ENCODE data around the gene URAD. TPM values are rescaled to one million over a fixed set of nuclear protein-coding genes. Genes with fewer than 3 reads are reported as not detected.
A peak's percentile ranks its signal among the peaks of the same experiment; 100 is the strongest.

Gene URAD
- total RNA-seq, 4 donors from 2014 or later, result not detected

DNA sequence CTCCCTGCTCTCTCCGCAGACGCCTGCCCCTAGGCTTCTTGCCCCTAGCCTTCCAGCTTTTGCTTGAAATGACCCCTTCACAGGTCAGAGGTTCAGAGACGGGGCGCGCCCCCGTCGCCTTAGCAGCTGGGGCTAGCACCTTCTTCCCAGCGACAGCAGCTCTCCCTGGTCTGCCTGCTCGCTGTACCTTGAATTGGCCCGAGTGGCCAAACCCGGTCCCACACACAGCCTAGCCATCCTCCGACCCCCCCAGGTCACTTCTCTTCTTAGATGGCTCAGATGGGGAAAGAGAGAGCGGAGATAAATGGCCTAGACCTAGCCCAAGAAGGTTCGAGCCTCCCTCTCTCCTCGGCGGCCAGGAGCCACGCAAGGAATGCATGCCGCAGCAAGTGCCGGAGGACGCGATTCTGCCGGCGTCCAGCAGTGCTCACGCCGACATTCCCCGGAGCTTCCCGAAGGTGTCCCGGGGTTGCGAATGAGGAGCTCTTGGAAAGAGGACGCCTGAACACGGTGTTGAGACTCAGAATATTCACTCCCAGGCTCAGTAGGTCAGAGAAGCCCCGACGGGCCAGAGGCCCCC, 20.7 kb downstream of the URAD start:
- DNase-seq (ENCODE audit: low spot score in 2 of 2), result peak in 1 of 2 donors; percentile 43
- intact Hi-C loops (cut with DNase I; ENCODE audit: low total_unique reads), result loop anchor here (10.0 kb wide), 1 partner anchor 1287 kb away; no protein-coding TSS in a partner anchor
- no peak for TF ChIP-seq POLR2A (IDR thresholded peaks at IDR 0.05)
- TF ChIP-seq, protein P1, sequence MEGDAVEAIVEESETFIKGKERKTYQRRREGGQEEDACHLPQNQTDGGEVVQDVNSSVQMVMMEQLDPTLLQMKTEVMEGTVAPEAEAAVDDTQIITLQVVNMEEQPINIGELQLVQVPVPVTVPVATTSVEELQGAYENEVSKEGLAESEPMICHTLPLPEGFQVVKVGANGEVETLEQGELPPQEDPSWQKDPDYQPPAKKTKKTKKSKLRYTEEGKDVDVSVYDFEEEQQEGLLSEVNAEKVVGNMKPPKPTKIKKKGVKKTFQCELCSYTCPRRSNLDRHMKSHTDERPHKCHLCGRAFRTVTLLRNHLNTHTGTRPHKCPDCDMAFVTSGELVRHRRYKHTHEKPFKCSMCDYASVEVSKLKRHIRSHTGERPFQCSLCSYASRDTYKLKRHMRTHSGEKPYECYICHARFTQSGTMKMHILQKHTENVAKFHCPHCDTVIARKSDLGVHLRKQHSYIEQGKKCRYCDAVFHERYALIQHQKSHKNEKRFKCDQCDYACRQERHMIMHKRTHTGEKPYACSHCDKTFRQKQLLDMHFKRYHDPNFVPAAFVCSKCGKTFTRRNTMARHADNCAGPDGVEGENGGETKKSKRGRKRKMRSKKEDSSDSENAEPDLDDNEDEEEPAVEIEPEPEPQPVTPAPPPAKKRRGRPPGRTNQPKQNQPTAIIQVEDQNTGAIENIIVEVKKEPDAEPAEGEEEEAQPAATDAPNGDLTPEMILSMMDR (IDR thresholded peaks at IDR 0.05), result no peak
- 3 to 4% methylated on average over 33 of the region's 33 CpGs for WGBS, 2 donors
- no peak overlapping the region for H3K4me3 ChIP-seq (ENCODE audit: low read depth, poor library complexity, severe bottlenecking)

DNA sequence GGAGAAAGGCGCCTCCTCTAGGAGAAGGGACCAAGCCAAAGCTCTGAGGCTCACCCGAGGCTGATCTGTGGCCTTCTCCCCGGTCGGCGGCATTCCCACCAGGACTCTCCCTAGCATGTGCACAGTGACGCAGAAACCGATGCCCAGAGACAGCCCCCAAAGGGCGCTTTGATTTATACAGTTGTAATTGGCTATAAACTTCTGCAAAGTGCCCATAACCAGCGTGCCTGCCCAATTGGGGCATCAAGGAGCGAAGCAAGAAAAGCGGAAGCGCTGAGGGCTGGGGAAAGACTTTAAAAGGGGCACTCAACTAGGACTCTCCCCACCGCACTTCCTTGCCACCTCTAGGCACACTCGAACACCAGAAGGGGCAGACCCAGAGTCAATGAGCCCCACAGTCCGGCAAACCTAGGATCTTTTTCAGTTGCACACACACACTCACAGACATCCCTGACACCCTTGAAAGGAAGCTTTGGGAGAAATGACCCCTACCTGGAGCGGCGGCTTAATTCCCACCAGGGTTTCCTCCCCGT, 21.2 kb downstream of the URAD start:
- 5 to 7% methylated on average over 17 to 18 of the region's 18 CpGs for WGBS, 2 donors
- H3K4me3 ChIP-seq (ENCODE audit: low read depth, poor library complexity, severe bottlenecking), result no peak overlapping the region
- TF ChIP-seq POLR2A (IDR thresholded peaks at IDR 0.05), result no peak
- TF ChIP-seq, protein P1 (IDR thresholded peaks at IDR 0.05), result no peak
- peak in 1 of 2 donors; percentile 68 for DNase-seq (ENCODE audit: low spot score in 2 of 2)
- intact Hi-C loops (cut with DNase I; ENCODE audit: low total_unique reads), result loop anchor here (10.0 kb wide), 1 partner anchor 1288 kb away; no protein-coding TSS in a partner anchor

DNA sequence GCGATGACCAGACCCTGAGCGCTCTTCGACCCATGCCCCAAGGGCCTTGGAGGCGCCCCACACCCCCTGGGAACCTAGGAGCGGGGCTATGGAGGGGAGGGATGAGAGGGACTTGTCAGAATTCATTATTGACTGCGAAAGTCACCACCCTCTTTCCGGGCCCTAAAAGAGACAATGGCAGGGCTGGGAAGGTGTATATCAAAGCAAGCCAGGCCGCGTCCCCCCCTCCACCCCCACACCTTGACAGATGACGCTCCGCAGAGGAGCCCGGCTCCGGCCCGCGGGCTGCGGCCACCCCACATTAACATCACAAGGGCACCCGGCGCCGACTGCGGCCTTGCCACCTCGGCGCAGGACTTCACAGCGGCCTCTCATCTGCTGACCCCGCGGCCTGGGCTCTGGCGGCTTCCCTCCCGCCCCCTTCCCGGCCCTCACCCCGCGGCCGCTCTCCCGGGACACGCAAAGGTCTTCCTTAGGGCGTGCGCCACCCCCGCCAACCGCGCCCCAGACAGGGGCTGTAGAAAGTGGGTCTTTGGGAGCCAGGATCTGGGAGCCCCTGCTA, 21.8 kb downstream of the URAD start:
- intact Hi-C loops (cut with DNase I; ENCODE audit: low total_unique reads), result loop anchor here (10.0 kb wide), 1 partner anchor 1288 kb away; no protein-coding TSS in a partner anchor
- no peak overlapping the region for H3K4me3 ChIP-seq (ENCODE audit: low read depth, poor library complexity, severe bottlenecking)
- 2 to 19% methylated on average over 4 to 26 of the region's 38 CpGs for WGBS, 2 donors
- DNase-seq (ENCODE audit: low spot score in 2 of 2), result peak in 1 of 2 donors; percentile 77
- TF ChIP-seq, protein P1 (IDR thresholded peaks at IDR 0.05), result no peak
- no peak for TF ChIP-seq POLR2A (IDR thresholded peaks at IDR 0.05)

DNA sequence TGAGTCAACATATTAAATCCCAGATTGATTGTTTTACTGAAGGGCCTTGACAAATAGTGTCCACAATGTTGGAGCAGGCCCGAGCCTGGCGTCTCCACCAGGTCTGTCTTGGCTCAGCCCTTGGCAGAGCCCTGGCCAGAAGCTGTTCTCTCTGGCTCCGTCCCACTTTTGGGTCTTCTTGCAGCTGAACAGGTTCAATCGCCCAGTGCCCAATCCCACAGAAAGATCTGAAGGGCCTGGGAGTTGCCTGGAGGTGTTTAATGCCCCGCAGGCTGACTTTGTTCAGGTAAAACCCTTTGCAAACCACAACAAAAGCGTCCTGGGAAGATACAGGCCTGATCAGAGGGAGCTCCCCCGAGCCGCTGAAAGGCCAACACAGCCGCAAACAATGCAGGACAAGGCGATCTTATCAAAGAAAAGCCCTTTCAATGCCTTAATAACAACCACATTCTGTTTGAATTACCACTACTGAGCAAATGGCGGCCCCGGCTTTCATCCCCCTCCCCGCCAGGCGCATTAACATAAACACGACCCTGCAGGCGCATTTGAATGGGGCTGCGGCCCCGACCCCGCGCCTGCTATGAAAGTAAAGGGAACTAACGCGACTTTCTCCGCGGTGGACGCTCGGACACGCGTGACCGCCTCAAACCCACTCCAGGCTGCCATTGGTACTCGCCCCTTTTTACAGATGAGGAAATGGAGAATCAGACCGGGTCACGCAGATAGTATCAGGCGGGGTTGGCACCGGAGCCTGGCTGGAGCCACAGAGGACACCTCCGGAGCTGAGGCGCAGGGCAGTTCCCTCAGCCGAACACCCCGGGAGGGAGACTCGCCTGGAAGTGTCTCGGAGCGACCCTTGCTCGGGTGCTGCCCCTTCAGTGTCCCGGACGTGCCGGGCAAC, 22.5 kb downstream of the URAD start:
- intact Hi-C loops (cut with DNase I; ENCODE audit: low total_unique reads), result loop anchor here (10.0 kb wide), 1 partner anchor 1289 kb away; no protein-coding TSS in a partner anchor
- WGBS, 2 donors, result 15 to 22% methylated on average over 26 to 42 of the region's 45 CpGs
- DNase-seq (ENCODE audit: low spot score in 2 of 2), result peak in 1 of 2 donors; percentile 67
- TF ChIP-seq, protein P1 (IDR thresholded peaks at IDR 0.05), result no peak
- no peak for TF ChIP-seq POLR2A (IDR thresholded peaks at IDR 0.05)
- H3K4me3 ChIP-seq (ENCODE audit: low read depth, poor library complexity, severe bottlenecking), result no peak overlapping the region

DNA sequence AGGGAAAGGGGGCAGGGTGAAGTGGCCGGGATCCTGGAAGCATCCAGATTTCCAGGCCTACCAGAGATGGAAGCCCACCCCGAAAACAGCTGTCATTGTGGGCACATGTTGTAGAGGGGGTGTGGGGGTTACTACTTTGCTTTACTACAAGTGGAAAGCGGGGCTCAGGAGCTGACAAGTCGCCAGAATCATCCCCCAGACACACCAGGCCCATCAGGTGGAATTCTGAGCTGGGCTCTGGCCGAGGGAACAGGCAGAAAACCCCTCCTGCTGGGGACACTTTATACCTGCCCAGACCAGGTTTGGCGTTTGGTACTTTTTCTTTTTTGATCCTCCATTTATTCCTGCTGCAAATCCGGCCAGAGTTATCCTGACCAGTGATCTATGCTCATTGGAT, 23.2 kb downstream of the URAD start:
- peak in 1 of 2 donors; percentile 62 for DNase-seq (ENCODE audit: low spot score in 2 of 2)
- TF ChIP-seq POLR2A (IDR thresholded peaks at IDR 0.05), result no peak
- TF ChIP-seq, protein P1 (IDR thresholded peaks at IDR 0.05), result no peak
- H3K4me3 ChIP-seq (ENCODE audit: low read depth, poor library complexity, severe bottlenecking), result no peak overlapping the region
- intact Hi-C loops (cut with DNase I; ENCODE audit: low total_unique reads), result loop anchor here (10.0 kb wide), 1 partner anchor 1289 kb away; no protein-coding TSS in a partner anchor
- 64 to 81% methylated on average over 7 of the region's 7 CpGs for WGBS, 2 donors
